Neuron (in vitro differentiated cells): ENCODE results near the gene APC.
"Not testable (repeated sequence)": the region's sequence is repeated elsewhere in the genome, so short reads cannot be mapped to it uniquely, and the experiment has no call there.

Experiments used
- H2AFZ ChIP-seq: one replicate; pipeline ENCODE4 v1.6.1; 2013; ENCODE audit warnings: low read depth, mild to moderate bottlenecking, inconsistent platforms, low read length, moderate library complexity
- H3K27me3 ChIP-seq: one replicate; pipeline ENCODE4 v1.6.1; 2013; ENCODE audit warnings: low read length; ENCODE audit not compliant: insufficient read depth
- H3K36me3 ChIP-seq: one replicate; pipeline ENCODE4 v1.6.1; 2013; ENCODE audit warnings: low read length; ENCODE audit not compliant: insufficient read depth
- H3K4me1 ChIP-seq: one replicate; pipeline ENCODE4 v1.6.1; 2013; ENCODE audit warnings: low read length; ENCODE audit not compliant: insufficient read depth
- H3K4me3 ChIP-seq: 2 replicates; pipeline ENCODE4 v1.5.1; 2013; ENCODE audit warnings: mild to moderate bottlenecking, low read length, moderate library complexity
- H3K9me3 ChIP-seq: one replicate; pipeline ENCODE4 v1.6.1; 2013; ENCODE audit warnings: low read length

APC gene

GRCh38 chr5:112857866-112858265 lies 120.2 kb downstream of the APC start:
- Histone ChIP-seq H3K4me3 (no peak overlapping the region), H3K4me1 (peaks cover 15% of the 10 kb centered on the region), H3K9me3 (no peaks in the 10 kb centered on the region), H3K27me3 (no peaks in the 10 kb centered on the region), H3K36me3 (peaks cover 5% of the 10 kb centered on the region), H2AFZ (no peak overlapping the region)

- peaks cover 31% of the 10 kb centered on the region for H3K36me3 ChIP-seq
- not testable (repeated sequence) for H3K27me3 ChIP-seq, H3K9me3 ChIP-seq
- H2AFZ ChIP-seq: peak overlapping the region; percentile 65
- H3K4me1 ChIP-seq: peaks cover 19% of the 10 kb centered on the region
- H3K4me3 ChIP-seq: peak overlapping the region; percentile 97
Measured at GRCh38 chr5:112860571-112860928, 122.9 kb downstream of the APC start.

DNA sequence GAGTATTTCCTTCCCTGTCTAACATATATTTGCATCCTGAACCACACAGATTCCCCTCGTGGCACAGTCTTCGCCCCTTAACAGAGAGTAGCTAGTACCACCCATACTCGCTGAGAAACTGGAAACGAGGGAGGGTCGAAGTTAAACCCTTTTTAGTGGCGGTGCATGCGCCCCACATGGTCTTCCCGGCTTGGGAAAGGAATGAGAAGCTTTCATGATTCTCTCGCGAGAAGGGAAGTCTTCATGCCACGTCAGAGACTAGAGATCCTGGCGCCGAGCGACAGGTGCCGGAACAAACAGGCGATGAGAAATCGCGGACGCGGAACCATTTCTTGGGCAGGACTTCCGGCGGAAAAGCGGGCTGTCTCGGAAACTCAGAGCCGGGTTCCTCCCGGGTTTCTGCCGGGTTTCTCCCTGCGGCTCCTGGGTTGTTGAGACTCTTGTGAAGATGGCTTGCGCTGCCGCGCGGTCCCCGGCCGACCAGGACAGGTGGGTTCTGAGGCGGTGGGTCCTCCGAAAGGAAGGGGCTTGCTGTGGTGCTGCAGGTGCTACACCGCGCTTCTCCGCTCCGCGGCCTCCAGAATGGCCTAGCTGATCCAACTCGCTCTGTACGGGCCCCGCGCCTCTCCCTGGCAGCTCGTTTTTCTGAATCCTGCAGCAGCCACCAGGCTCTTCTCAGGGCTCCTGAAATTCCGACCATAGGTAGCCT lies 123.4 kb downstream of the APC start, which contains the start of gene SRP19:
Gene SRP19, plus strand, starts transcription at position 359 of the 709 bp plus-strand sequence. Its CDS starts 90 bp downstream, at position 449.
- H3K4me3 ChIP-seq: peak within 1 kb of the TSS; percentile 97
- H3K9me3 ChIP-seq: no peaks in the 10 kb centered on the region
- H3K27me3 ChIP-seq: no peaks in the 10 kb centered on the region
- peaks cover 19% of the 10 kb centered on the region for H3K4me1 ChIP-seq
- peaks cover 35% of the 10 kb centered on the region for H3K36me3 ChIP-seq
- peak within 1 kb of the TSS; percentile 65 for H2AFZ ChIP-seq

DNA sequence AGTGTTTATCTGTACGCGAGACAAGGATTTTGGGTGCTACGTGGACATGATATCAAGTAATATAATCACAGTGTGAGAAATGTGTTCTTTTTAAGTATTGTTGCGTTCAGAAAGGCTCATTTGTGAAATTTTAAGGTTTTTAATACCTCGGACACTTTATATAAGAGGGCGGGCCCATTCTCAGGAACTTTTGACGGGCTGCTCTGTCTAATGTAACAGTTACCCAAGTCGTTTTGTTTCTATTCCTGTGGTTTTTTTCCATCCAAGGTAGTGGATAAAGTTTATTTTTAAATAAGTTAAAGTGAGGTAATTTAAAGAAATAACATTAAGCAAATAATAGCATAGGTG lies 123.9 kb downstream of the APC start:
- Histone ChIP-seq H3K4me3 (peak overlapping the region; percentile 97), H2AFZ (peak overlapping the region; percentile 65), H3K27me3 (no peaks in the 10 kb centered on the region), H3K4me1 (peaks cover 19% of the 10 kb centered on the region), H3K9me3 (no peaks in the 10 kb centered on the region), H3K36me3 (peaks cover 39% of the 10 kb centered on the region)

GRCh38 chr5:112862085-112862484 lies 124.4 kb downstream of the APC start:
- H3K27me3 ChIP-seq: no peaks in the 10 kb centered on the region
- H3K4me3 ChIP-seq: peak overlapping the region; percentile 97
- no peaks in the 10 kb centered on the region for H3K9me3 ChIP-seq
- peaks cover 44% of the 10 kb centered on the region for H3K36me3 ChIP-seq
- H2AFZ ChIP-seq: no peak overlapping the region
- peaks cover 19% of the 10 kb centered on the region for H3K4me1 ChIP-seq

- H3K4me3 ChIP-seq: no peak overlapping the region
- no peak overlapping the region for H2AFZ ChIP-seq
- peaks cover 19% of the 10 kb centered on the region for H3K4me1 ChIP-seq
- no peaks in the 10 kb centered on the region for H3K27me3 ChIP-seq
- peaks cover 56% of the 10 kb centered on the region for H3K36me3 ChIP-seq
- no peaks in the 10 kb centered on the region for H3K9me3 ChIP-seq
Measured at GRCh38 chr5:112863549-112863948, 125.9 kb downstream of the APC start.

DNA sequence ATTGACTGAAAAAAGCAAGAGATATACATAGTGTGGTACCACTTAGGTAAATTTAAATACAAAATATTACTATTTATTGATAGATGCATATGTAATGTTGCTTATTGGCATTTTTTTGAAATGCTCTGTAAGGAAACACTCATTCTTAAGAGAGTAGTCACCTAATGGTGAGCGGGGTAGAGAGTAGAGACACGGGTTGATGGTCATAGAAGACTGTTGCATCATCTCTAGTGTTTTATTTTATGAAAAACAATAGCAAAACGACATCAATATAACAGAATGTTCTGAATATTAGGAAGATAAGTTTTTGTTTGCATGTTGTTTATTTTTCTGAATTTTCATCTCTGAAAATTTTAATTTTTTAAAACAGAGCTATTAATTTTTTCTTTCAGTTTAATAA lies 127.4 kb downstream of the APC start:
- H2AFZ ChIP-seq: no peak overlapping the region
- H3K4me1 ChIP-seq: peaks cover 19% of the 10 kb centered on the region
- H3K27me3 ChIP-seq: no peaks in the 10 kb centered on the region
- H3K9me3 ChIP-seq: no peaks in the 10 kb centered on the region
- H3K4me3 ChIP-seq: no peak overlapping the region
- H3K36me3 ChIP-seq: peaks cover 70% of the 10 kb centered on the region

GRCh38 chr5:112866739-112867138 lies 129.1 kb downstream of the APC start:
- H3K4me1 ChIP-seq: peaks cover 15% of the 10 kb centered on the region
- H3K27me3 ChIP-seq: no peaks in the 10 kb centered on the region
- no peaks in the 10 kb centered on the region for H3K9me3 ChIP-seq
- H3K36me3 ChIP-seq: peaks cover 79% of the 10 kb centered on the region
- H3K4me3 ChIP-seq: no peak overlapping the region
- no peak overlapping the region for H2AFZ ChIP-seq

DNA sequence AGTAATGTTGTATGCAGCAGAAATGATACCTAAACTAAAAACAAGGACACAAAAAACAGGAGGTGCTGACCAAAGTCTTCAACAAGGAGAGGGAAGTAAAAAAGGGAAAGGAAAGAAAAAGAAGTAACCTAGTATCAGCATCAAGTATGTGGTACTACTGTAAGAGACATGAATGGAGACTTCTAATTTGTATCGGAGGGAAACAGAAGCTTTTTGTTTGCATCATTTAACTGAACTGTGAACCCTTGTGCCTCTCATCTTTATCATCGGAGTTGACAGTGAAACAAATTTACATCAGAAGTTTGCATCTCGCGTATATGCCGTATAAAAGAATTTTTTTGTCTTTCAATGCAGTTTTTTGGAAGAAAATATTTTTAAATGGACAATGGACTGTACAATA lies 129.7 kb downstream of the APC start:
- Histone ChIP-seq H3K27me3 (no peaks in the 10 kb centered on the region), H3K36me3 (peaks cover 76% of the 10 kb centered on the region), H3K4me3 (no peak overlapping the region), H2AFZ (no peak overlapping the region), H3K4me1 (peaks cover 9% of the 10 kb centered on the region), H3K9me3 (no peaks in the 10 kb centered on the region)

DNA sequence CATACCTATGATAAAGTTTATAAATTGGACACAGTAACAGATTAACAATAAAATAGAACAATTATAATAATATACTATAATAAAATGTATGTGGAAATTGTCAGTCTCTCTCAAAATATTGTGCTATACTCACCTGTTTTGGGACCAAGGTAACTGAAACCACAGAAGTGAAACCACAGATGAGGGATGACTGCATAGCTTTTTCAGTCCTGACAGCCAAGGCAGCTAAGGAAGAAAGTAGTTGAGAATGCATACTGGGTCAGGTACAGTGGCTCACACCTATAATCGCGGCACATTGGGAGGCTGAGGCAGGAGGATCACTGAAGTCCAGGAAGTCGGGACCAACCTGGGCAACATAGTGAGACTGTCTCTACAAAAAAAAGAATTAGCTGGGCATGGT lies 132.3 kb downstream of the APC start:
- no peaks in the 10 kb centered on the region for H3K4me1 ChIP-seq
- no peaks in the 10 kb centered on the region for H3K9me3 ChIP-seq
- H3K4me3 ChIP-seq: no peak overlapping the region
- no peak overlapping the region for H2AFZ ChIP-seq
- H3K36me3 ChIP-seq: peaks cover 60% of the 10 kb centered on the region
- H3K27me3 ChIP-seq: no peaks in the 10 kb centered on the region

DNA sequence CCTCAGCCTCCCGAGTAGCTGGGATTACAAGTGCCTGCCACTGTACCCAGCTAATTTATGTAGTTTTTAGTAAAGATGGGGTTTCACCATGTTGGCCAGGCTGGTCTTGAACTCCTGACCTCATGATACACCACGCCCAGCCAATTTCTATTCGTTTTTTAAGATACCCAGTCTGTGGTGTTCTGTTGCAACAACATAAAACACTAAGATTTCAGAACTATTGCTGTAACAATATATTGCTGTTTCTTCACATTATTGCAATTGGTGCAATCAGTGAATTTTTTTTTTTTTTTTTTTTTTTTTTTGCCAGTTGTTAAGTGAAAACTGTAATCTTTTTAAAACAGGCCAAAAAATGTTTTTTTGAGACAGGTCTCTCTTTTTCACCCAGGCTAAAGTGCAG lies 133.3 kb downstream of the APC start:
- Histone ChIP-seq H3K4me1 (no peaks in the 10 kb centered on the region), H3K4me3 (no peak overlapping the region), H3K27me3 (no peaks in the 10 kb centered on the region), H2AFZ (no peak overlapping the region), H3K9me3 (no peaks in the 10 kb centered on the region), H3K36me3 (peaks cover 56% of the 10 kb centered on the region)

- no peak overlapping the region for H2AFZ ChIP-seq
- H3K4me3 ChIP-seq: no peak overlapping the region
- peaks cover 50% of the 10 kb centered on the region for H3K36me3 ChIP-seq
- no peaks in the 10 kb centered on the region for H3K4me1 ChIP-seq
- no peaks in the 10 kb centered on the region for H3K27me3 ChIP-seq
- H3K9me3 ChIP-seq: no peaks in the 10 kb centered on the region
Measured at GRCh38 chr5:112876362-112876761, 138.7 kb downstream of the APC start.

- H3K36me3 ChIP-seq: peaks cover 66% of the 10 kb centered on the region
Measured at GRCh38 chr5:112878101-112878500, 140.4 kb downstream of the APC start.

DNA sequence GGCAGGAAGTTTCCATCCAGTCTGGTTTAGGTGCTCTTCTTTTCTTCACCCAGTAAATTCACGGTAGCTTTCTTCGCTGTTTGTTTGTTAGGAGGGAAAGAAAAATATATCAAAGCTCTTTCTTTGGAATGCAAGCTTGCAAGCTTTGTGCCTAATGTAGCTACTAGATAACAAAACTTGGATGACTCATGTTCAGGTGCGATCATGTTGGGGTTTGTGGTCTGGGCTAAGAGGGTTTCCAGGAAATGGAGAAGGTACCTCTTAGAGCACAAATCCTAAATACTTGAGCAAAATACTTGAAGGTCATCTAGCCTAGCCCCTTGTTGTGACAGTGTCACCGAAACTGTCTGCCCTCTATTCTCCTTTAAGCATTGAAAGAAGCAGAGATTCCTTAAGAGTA lies 141.1 kb downstream of the APC start:
- no peaks in the 10 kb centered on the region for H3K4me1 ChIP-seq

More at GRCh38 chr5:112878101-112878500, 140.4 kb downstream of the APC start:
- H3K4me1 ChIP-seq: no peaks in the 10 kb centered on the region
- H3K27me3 ChIP-seq: no peaks in the 10 kb centered on the region
- H2AFZ ChIP-seq: no peak overlapping the region
- no peak overlapping the region for H3K4me3 ChIP-seq
- no peaks in the 10 kb centered on the region for H3K9me3 ChIP-seq

More for the DNA sequence above, 141.1 kb downstream of the APC start:
- H3K4me3 ChIP-seq: no peak overlapping the region
- no peaks in the 10 kb centered on the region for H3K27me3 ChIP-seq
- H2AFZ ChIP-seq: no peak overlapping the region
- no peaks in the 10 kb centered on the region for H3K9me3 ChIP-seq
- H3K36me3 ChIP-seq: peaks cover 72% of the 10 kb centered on the region
